Right hindlimb (tissue), 1 donor: ENCODE data around the gene GADD45A.

Experiments
- DNase-seq: peaks from one replicate; pipeline ENCODE4 v3.0.0-alpha.2; 2018

Gene GADD45A

GRCh38 chr1:67690018-67690363 lies 5.0 kb downstream of the GADD45A start:
- no peak for DNase-seq

GRCh38 chr1:67690411-67690810 lies 5.4 kb downstream of the GADD45A start:
- no peak for DNase-seq

GRCh38 chr1:67691712-67692111 lies 6.7 kb downstream of the GADD45A start:
- no peak for DNase-seq

GRCh38 chr1:67695963-67696362 lies 11.0 kb downstream of the GADD45A start:
- no peak for DNase-seq

- DNase-seq = no peak
These were observed 11.7 kb downstream of the GADD45A start for GRCh38 chr1:67696708-67697107.

GRCh38 chr1:67700220-67700619 lies 15.2 kb downstream of the GADD45A start:
- DNase-seq = no peak

- DNase-seq = no peak
These were observed 15.8 kb downstream of the GADD45A start for GRCh38 chr1:67700692-67701410.

- no peak for DNase-seq
These were observed 16.9 kb downstream of the GADD45A start for GRCh38 chr1:67701876-67702275.

- DNase-seq = no peak
These were observed 19.4 kb downstream of the GADD45A start for GRCh38 chr1:67704351-67704750.

GRCh38 chr1:67705735-67706453 lies 20.9 kb downstream of the GADD45A start:
- no peak for DNase-seq

GRCh38 chr1:67708606-67709005 lies 23.6 kb downstream of the GADD45A start:
- no peak for DNase-seq

GRCh38 chr1:67710417-67710816 lies 25.4 kb downstream of the GADD45A start:
- peak; percentile 39 for DNase-seq

- DNase-seq = no peak
These were observed 26.3 kb downstream of the GADD45A start for GRCh38 chr1:67711158-67711854.

GRCh38 chr1:67711855-67712212 lies 26.8 kb downstream of the GADD45A start:
- no peak for DNase-seq

- no peak for DNase-seq
These were observed 28.3 kb downstream of the GADD45A start for GRCh38 chr1:67713057-67713846.

- DNase-seq = no peak
These were observed 30.8 kb downstream of the GADD45A start for GRCh38 chr1:67715819-67716218.

GRCh38 chr1:67716800-67717199 lies 31.8 kb downstream of the GADD45A start:
- DNase-seq = no peak

GRCh38 chr1:67717876-67718275 lies 32.9 kb downstream of the GADD45A start:
- no peak for DNase-seq

- no peak for DNase-seq
These were observed 34.6 kb downstream of the GADD45A start for GRCh38 chr1:67719329-67720196.

GRCh38 chr1:67721112-67721511 lies 36.1 kb downstream of the GADD45A start:
- no peak for DNase-seq

GRCh38 chr1:67721650-67722291 lies 36.8 kb downstream of the GADD45A start:
- no peak for DNase-seq
